Brain microvascular endothelial cell (primary cell): ENCODE measurements around the gene CALD1.

Source experiments
- DNase-seq: peaks from one replicate; pipeline ENCODE4 v3.0.0-alpha.2; 2020
- H3K27ac ChIP-seq: fragments of 250-450 bp; sonication (Bioruptor Pico); 2 replicates; pipeline ENCODE4 v1.5.1; 2020; ENCODE audit warnings: mild to moderate bottlenecking, moderate library complexity
- H3K27me3 ChIP-seq: fragments of 250-450 bp; sonication (Bioruptor Pico); replicated peaks from 2 replicates; pipeline ENCODE4 v1.5.1; 2020; ENCODE audit warnings: mild to moderate bottlenecking
- H3K36me3 ChIP-seq: fragments of 250-450 bp; sonication (Bioruptor Pico); replicated peaks from 2 replicates; pipeline ENCODE4 v1.5.1; 2020; ENCODE audit warnings: mild to moderate bottlenecking
- H3K4me3 ChIP-seq: 2 replicates; pipeline ENCODE4 v1.5.1; 2011; ENCODE audit warnings: low read depth, mild to moderate bottlenecking, control low read depth, low read length, moderate library complexity
- in situ Hi-C: cut with HindIII; loops from 2 replicates; pipeline ENCODE4 v1.10.0; 2017; ENCODE audit warnings: low sequenced_read_pairs, low pct_ligation_motif_present
- TF ChIP-seq, protein P1 (sequence below): IDR thresholded peaks from 2 replicates; pipeline ENCODE4 v1.5.1; 2011; ENCODE audit warnings: low read depth, mild to moderate bottlenecking, moderate library complexity, low read length, control low read depth, inconsistent platforms; ENCODE audit errors: missing control alignments

The CALD1 gene

DNA sequence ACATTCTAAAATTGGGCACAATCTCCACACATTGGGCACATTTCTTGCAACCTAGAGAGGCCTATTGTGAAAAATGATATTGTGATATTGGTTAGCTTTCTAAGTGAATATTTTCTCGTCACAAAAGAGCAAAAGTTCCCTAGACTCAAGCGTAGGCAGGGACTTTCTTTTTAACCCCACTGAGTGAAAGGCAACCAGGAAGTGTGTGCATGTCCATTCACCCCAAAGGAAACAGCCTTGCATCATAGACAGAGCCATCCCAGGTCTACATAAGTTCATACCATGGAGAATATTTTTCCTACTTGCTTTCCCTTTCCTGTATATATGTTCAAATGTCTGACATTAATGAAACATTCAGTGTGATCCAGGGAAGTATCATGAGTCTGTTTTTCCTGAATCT is 122.6 kb downstream of the CALD1 start:
- no peaks in the 10 kb centered on the region for H3K27me3 ChIP-seq
- H3K36me3 ChIP-seq: peaks cover 41% of the 10 kb centered on the region
- no peak overlapping the region for H3K27ac ChIP-seq
- TF ChIP-seq, protein P1, sequence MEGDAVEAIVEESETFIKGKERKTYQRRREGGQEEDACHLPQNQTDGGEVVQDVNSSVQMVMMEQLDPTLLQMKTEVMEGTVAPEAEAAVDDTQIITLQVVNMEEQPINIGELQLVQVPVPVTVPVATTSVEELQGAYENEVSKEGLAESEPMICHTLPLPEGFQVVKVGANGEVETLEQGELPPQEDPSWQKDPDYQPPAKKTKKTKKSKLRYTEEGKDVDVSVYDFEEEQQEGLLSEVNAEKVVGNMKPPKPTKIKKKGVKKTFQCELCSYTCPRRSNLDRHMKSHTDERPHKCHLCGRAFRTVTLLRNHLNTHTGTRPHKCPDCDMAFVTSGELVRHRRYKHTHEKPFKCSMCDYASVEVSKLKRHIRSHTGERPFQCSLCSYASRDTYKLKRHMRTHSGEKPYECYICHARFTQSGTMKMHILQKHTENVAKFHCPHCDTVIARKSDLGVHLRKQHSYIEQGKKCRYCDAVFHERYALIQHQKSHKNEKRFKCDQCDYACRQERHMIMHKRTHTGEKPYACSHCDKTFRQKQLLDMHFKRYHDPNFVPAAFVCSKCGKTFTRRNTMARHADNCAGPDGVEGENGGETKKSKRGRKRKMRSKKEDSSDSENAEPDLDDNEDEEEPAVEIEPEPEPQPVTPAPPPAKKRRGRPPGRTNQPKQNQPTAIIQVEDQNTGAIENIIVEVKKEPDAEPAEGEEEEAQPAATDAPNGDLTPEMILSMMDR: no peak
- DNase-seq: no peak
- H3K4me3 ChIP-seq: no peak overlapping the region
- in situ Hi-C loops: no loop called here

DNA sequence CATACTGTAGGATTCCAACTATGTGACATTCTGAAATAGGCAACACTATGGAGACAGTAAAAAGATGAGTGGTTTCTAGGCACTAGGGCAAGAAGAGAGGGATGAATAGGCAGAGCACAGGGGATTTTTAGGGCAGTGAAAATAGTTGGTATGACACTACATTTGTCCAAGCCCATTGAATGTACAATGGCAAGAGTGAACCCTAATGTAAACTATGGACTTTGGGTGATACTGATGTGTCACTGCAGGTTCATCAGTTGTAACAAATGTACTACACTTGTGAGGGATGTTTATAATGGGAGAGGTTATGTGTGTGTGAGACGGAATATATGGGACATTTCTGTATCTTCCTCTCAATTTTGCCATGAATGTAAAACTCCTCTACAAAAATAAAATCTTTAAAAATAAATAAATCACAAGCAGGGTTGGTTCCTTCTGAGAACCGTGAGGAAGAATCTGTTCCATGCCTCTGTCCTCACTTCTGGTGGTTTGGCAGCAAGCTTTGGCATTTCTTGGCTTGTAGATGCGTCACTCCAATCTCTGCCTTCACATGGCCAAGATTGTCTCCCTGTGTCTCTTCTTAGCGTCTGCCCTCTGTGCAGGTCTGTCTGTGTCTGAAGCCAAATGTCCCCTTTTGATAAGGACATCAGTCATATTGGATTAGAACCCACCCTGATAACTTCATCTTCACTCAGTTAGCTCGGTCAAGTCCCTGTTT is 123.8 kb downstream of the CALD1 start:
- in situ Hi-C loops: no loop called here
- H3K27me3 ChIP-seq: no peaks in the 10 kb centered on the region
- no peak overlapping the region for H3K4me3 ChIP-seq
- no peak overlapping the region for H3K27ac ChIP-seq
- DNase-seq: no peak
- H3K36me3 ChIP-seq: peaks cover 37% of the 10 kb centered on the region
- TF ChIP-seq, protein P1: no peak

DNA sequence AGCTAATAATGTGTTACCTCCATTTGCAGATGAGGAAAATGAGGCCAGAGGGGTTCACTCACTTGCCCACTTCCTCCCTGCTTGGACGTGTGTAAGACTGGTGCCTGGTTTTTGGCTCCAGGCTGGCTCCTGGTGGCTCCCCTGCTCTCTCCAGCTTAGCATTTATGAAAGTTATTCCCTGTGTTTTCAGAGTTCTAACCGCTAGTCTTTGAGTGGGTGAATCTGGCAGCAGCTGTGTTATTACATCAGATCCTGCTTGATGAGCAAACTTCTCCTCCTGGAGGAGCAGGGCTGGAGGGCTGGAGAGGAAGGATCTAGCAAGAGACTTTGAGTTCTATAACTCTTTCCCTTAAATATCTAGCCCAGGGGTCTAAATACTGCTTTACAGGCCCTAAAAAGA is 125.9 kb downstream of the CALD1 start:
- TF ChIP-seq, protein P1: peak; percentile 71
- no peak overlapping the region for H3K4me3 ChIP-seq
- H3K27me3 ChIP-seq: no peaks in the 10 kb centered on the region
- DNase-seq: peak; percentile 81
- in situ Hi-C loops: no loop called here
- H3K36me3 ChIP-seq: peaks cover 29% of the 10 kb centered on the region
- H3K27ac ChIP-seq: peak overlapping the region; percentile 57

DNA sequence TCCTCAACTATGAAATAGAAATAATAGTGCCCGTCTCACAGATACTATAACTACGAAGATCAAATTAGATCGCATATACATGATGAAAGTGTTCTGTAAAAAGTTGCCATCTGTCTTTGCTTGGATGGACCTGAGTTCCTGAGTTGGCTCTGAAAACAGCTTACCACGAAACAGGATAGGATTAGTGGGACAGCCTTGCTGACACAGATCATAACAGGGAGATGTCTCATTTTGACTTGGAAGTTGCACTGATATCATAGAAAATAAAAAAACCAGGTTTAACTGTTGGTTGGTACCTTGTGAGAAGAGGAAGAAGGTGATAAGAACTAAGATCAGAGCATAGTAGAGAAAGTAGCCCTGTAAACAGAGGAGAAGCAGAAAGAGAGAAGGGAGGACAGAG is 127.6 kb downstream of the CALD1 start:
- in situ Hi-C loops: no loop called here
- peaks cover 25% of the 10 kb centered on the region for H3K36me3 ChIP-seq
- DNase-seq: no peak
- no peak overlapping the region for H3K27ac ChIP-seq
- TF ChIP-seq, protein P1: no peak
- no peaks in the 10 kb centered on the region for H3K27me3 ChIP-seq
- H3K4me3 ChIP-seq: no peak overlapping the region

DNA sequence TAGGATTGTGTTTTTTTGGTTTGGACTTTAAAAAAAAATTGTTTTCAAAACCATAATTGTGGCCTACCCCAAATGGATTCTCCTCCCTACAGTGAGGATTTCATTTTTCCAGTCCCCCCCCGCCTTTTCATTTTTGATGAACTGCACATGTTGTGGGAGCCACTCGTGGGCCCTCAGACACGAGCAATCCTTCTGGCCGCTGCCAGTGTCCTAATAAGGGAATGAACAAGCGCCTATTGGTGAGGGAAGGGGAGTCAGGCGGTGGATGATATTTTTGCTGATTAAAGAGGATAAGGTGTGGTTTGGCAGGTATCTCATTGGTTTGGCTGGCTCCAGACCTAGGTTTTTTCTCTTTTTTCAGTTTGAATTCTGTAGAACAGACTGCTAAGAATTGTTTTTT is 128.2 kb downstream of the CALD1 start:
- no peak overlapping the region for H3K27ac ChIP-seq
- in situ Hi-C loops: no loop called here
- TF ChIP-seq, protein P1: no peak

DNA sequence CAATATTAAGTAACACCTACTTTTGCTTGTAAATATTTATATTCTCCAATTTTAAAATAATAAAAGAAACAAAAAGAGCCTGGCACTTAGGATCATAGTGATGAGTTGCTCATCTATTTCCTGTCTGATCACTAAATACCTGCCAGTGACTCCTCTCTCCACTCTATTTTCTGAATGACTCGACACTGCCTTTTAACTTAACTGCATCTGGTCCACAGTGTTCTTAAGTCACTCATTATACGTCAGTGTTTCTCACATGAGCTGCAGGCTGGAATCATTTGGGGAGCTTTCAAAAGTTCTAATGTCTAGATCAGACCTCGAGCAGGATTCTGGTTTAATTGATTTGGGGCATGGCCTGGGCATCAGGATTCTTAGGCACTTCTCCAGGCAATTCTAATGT is 128.9 kb downstream of the CALD1 start:
- Histone ChIP-seq H3K27me3 (no peaks in the 10 kb centered on the region), H3K4me3 (no peak overlapping the region), H3K27ac (no peak overlapping the region), H3K36me3 (peaks cover 18% of the 10 kb centered on the region)
- TF ChIP-seq, protein P1: no peak
- DNase-seq: no peak
- in situ Hi-C loops: no loop called here

More for the DNA sequence above, 128.2 kb downstream of the CALD1 start:
- H3K4me3 ChIP-seq: no peak overlapping the region
- DNase-seq: no peak
- no peaks in the 10 kb centered on the region for H3K27me3 ChIP-seq
- H3K36me3 ChIP-seq: peaks cover 24% of the 10 kb centered on the region
